ENCODE data around the gene IRX5.

Gene IRX5

DNA sequence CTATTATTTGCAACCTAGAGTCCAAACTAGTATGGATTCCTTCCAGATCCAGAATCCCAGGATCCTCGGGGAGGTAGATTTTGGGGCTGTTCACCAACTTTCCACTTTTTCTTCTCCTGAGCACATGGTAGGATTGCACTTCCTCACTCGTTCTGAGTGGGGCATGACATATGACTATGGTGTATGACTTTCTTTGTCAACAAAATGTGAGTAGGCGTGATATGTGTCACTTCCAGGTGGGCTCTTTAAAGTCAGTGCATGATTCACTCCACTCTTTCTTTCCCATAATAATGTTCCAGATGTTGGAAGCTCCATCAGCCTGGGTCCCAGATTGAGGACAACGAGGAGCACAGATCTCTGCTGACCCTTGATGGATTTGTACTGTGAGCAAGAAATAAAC, 21.5 kb downstream of the IRX5 start:
- no peak for DNase-seq

- DNase-seq, result no peak
These were observed 22.8 kb downstream of the IRX5 start for GRCh38 chr16:54953461-54953860.

- DNase-seq, result no peak
These were observed 23.6 kb downstream of the IRX5 start for GRCh38 chr16:54954220-54954619.

GRCh38 chr16:54955757-54956156, 25.1 kb downstream of the IRX5 start:
- DNase-seq, result no peak

DNA sequence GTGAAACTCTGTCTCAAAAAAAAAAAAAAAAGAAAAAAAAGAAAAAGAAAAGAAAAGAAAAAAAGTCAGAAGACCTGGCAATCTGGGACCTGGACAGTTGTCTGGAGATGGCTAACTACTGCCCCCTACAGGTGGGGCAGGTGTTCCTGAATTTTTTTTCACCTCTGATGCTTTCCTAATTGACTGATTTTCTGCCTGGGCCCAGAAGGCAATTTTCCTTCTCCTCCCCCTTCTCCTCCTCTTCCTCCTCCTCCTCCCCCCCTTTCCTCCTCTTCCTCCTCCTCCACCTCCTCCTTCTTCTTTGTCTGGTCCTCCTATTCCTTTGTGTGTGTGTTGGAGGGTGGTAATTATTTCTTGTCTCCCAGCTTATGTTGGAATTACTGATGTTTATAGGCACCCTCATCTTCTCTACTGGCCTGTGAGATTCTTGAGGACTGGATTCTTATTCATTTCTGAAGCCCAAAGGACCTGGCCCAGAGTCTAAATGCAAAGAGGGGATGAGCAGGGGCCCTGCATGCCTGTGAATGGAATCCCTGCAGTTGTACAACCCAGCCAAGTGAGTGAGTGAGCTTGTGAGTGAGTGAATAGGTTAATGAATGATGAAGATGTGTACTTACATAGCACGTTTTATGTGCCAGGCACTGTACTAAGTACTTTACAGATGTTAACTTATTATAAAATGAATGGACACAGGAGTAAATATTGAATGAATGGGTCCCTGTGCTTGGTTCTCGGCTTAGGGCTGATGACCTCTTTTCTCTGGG, 26.9 kb downstream of the IRX5 start:
- no peak for DNase-seq

DNA sequence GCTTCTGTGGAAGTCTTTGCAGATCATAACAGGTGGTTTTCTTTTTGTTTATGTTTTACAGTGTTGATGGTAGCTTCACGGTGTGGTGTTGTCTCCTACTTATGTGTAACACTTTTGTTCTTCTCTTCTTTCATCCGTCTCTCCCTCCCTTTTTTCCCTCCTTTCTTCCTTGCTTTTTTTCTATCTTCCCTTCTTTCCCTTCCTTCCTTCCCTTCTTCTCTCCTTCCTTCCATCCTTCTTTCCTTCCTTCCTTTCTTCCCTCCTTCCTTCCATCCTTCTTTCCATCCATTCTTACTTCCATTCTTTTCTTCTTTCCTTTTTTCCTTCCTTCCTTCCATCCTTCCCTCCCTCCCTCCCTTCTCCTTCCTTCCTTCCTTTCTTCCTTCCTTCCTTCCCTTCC, 31.4 kb downstream of the IRX5 start:
- DNase-seq, result no peak

- DNase-seq, result no peak
These were observed 33.6 kb downstream of the IRX5 start for GRCh38 chr16:54964239-54964638.

GRCh38 chr16:54965464-54965863, 34.8 kb downstream of the IRX5 start:
- no peak for DNase-seq

- DNase-seq, result no peak
These were observed 37.3 kb downstream of the IRX5 start for GRCh38 chr16:54968011-54968410.

DNA sequence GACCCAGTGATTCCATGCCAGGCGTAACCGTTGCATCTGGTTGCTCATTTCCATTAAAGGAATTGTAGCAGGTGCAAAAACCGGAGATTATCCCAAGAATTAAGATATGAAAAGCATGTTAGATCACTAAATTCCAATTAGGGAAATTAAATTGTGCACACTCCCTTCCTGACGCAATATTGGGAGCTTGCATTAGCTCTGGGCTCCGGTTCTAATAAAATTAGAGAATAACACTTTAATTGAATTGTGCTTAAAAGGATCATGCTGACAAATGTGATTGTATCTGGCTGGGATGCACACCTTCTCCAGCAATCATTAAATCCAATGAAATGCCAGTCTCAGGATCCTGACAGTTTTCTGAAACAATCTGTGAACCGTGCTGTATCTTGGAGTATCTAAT, 38.1 kb downstream of the IRX5 start:
- no peak for DNase-seq

GRCh38 chr16:54970016-54970415, 39.4 kb downstream of the IRX5 start:
- DNase-seq, result no peak

DNA sequence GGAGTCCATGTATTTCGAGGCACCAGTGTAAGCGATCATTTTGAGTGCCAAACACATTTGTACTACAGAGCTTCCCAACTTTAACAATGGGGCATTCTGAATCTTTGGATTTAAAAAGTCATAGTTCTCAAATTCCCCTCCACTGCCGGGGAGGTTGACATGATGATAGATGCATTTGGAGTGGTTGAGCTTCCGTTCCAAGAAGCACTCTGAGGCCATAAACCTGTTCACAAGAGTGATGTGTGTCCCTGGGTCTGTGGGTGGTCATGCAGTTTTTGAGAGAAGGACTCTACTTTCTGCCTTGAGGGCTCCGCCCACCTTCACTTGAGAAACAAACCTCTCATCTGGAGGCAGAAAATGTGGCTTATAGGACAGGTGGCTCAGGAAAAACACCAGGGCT, 43.7 kb downstream of the IRX5 start:
- no peak for DNase-seq

DNA sequence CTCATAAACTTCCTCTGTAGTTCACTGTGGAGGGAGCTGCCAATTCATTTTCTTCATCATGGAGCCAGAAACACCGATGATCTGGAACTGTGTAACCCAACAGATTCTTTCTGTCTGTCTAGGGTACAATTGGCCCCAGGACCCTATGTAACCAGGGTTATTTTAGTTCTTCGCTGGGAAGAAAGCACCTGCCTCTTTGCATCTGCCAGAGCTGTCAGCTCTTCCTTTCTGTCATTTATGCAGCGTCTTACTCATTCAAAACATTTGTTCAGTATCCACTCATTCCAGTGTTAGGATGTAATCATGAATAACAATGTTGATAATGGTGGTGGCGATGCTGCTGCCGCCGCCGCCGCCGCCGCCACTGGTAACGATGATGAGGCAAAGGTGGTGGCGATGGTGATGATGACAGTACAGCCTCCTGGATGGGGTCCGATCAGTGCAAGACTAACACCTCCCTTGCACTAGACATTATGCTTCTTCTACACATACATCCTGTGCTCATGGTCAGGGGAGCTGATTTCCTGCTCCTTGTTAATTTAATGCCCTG, 46.1 kb downstream of the IRX5 start:
- no peak for DNase-seq

DNA sequence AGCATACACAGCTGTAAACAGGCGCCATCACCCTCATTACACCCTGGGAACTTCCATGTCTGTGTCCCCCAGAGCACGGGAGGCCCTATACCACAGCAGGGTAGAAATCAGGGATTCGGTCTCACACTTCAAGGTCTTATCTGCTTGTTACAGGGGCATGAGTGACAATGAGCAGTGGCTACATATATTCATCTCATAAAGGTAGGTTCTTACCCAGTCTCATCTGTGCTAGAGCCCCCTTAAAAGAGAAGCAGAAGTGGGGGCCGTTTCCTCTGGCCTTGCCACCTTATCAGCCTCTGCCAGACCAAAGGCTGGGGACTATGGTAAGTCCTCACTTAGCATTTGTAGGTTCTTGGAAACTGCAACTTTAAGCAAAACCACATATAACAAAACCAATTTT, 46.5 kb downstream of the IRX5 start:
- no peak for DNase-seq

DNA sequence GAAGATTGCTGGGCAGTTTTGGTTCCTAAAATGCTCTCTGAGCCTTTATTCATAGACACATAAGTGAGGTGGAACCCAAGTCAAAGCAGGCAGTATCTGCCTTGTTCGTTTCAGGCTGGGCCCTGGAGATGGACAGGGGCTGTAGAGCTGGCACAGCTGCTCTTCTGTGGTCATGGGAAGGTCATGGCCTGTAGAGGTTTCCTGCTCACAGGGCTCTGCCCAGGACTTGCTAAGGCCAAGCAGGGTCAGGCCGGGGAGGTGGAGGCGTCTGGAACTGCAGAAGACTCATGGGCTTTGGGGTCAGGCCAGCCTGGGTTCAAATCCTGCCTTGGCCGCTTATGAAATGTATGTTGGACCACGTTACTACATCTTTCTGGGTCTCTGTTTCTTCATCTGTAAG, 50.2 kb downstream of the IRX5 start:
- DNase-seq, result no peak

Data from activated CD4-positive, alpha-beta T cell treated with anti-CD3 and anti-CD28 coated beads for 1 hour (primary cell).